GM12878 (cell line): Measurements from ENCODE around the gene ST13. TPM values are rescaled to one million over a fixed set of nuclear protein-coding genes. Genes with fewer than 3 reads are reported as not detected.

Source experiments
- ATF3 ChIP-seq: IDR thresholded peaks from 2 replicates; pipeline ENCODE4 v1.6.1; 2011; ENCODE audit warnings: low read depth, mild to moderate bottlenecking, low read length, moderate library complexity, borderline replicate concordance; ENCODE audit errors: extremely low read depth
- BCL3 ChIP-seq: IDR thresholded peaks from 2 replicates; pipeline ENCODE4 v1.6.1; 2011; ENCODE audit warnings: borderline replicate concordance, low read depth, mild to moderate bottlenecking, moderate library complexity, low read length; ENCODE audit not compliant: insufficient read depth, poor library complexity, severe bottlenecking
- DPF2 ChIP-seq: fragments of 450-650 bp; IDR thresholded peaks from 2 replicates; pipeline ENCODE4 v1.6.1; 2017; ENCODE audit warnings: mild to moderate bottlenecking
- EGR1 ChIP-seq, 2 experiments: IDR thresholded peaks; 1 replicate in 1 of 2; 2 replicates in 1 of 2; pipeline ENCODE4 v1.6.1; 2011 to 2012; ENCODE audit warnings: low read depth in 2 of 2, low read length in 2 of 2, borderline replicate concordance in 1 of 2, mild to moderate bottlenecking in 1 of 2, moderate library complexity in 1 of 2
- ELK1 ChIP-seq: IDR thresholded peaks from 2 replicates; pipeline ENCODE4 v1.6.1; 2012; ENCODE audit warnings: low read depth, low read length, improper control_type of control experiment
- ESRRA ChIP-seq: IDR thresholded peaks from 2 replicates; pipeline ENCODE4 v1.6.1; 2012; ENCODE audit warnings: mild to moderate bottlenecking, low read length, improper control_type of control experiment
- IKZF1 ChIP-seq: fragments of 450-650 bp; conservative IDR thresholded peaks from 2 replicates; pipeline ENCODE4 v1.6.1; 2017; ENCODE audit warnings: antibody characterized with exemption, mild to moderate bottlenecking
- KAT2A ChIP-seq: conservative IDR thresholded peaks from 2 replicates; pipeline ENCODE4 v1.6.1; 2011; ENCODE audit warnings: low read depth, low read length; ENCODE audit not compliant: control insufficient read depth
- MLLT1 ChIP-seq: fragments of 450-650 bp; IDR thresholded peaks from 2 replicates; pipeline ENCODE4 v1.6.1; 2016; ENCODE audit warnings: mild to moderate bottlenecking
- NBN ChIP-seq: fragments of 450-650 bp; IDR thresholded peaks from 2 replicates; pipeline ENCODE4 v1.6.1; 2016
- NFXL1 ChIP-seq: fragments of 450-650 bp; IDR thresholded peaks from 2 replicates; pipeline ENCODE4 v1.6.1; 2017; ENCODE audit warnings: antibody characterized with exemption, mild to moderate bottlenecking, borderline replicate concordance
- PAX5 ChIP-seq: IDR thresholded peaks from 2 replicates; pipeline ENCODE4 v1.6.1; 2011; ENCODE audit warnings: low read depth, low read length, borderline replicate concordance
- PAX8 ChIP-seq: fragments of 450-650 bp; IDR thresholded peaks from 2 replicates; pipeline ENCODE4 v1.6.1; 2017; ENCODE audit warnings: mild to moderate bottlenecking, moderate library complexity
- POLR2A ChIP-seq: IDR thresholded peaks from 2 replicates; pipeline ENCODE4 v1.6.1; 2011; ENCODE audit warnings: low read depth, mild to moderate bottlenecking, low read length
- POU2F2 ChIP-seq: IDR thresholded peaks from 3 replicates; pipeline ENCODE4 v1.6.1; 2011; ENCODE audit warnings: low read depth, mild to moderate bottlenecking, low read length, borderline replicate concordance
- RELA ChIP-seq: fragments of 450-650 bp; IDR thresholded peaks from 2 replicates; pipeline ENCODE4 v1.8.0; 2014; ENCODE audit warnings: borderline replicate concordance; ENCODE audit not compliant: partially characterized antibody
- SMARCA5 ChIP-seq: fragments of 450-650 bp; IDR thresholded peaks from 2 replicates; pipeline ENCODE4 v1.6.1; 2017; ENCODE audit warnings: mild to moderate bottlenecking
- TCF7 ChIP-seq: IDR thresholded peaks from 2 replicates; pipeline ENCODE4 v1.6.1; 2014; ENCODE audit warnings: antibody characterized with exemption, borderline replicate concordance
- WRNIP1 ChIP-seq: IDR thresholded peaks from 2 replicates; pipeline ENCODE4 v1.6.1; 2011; ENCODE audit warnings: low read depth, low read length, improper control_type of control experiment, borderline replicate concordance
- ZBTB33 ChIP-seq: fragments of 450-650 bp; IDR thresholded peaks from 2 replicates; pipeline ENCODE4 v1.6.1; 2017; ENCODE audit warnings: mild to moderate bottlenecking
- polyA plus RNA-seq, 11 experiments: library from polyadenylated mRNA; depleted of rRNA in 4 of 11; unstranded in 6 of 11; stranded (reverse) in 5 of 11; fragments of >200 nt; fragmentation: Nextera tagmentation in 4 of 11; fragmentation: Illumina TruSeq in 1 of 11; extraction: Ambion mirVana in 4 of 11; extraction: Trizol in 1 of 11; gene quantifications; 1 replicate in 1 of 11; 2 replicates in 10 of 11; pipeline versions ENCODE4 v1.2.1 to v1.2.3, GENCODE V29; 2011 to 2016; ENCODE audit warnings: inconsistent platforms in 2 of 11, missing spikeins in 2 of 11, low read depth in 1 of 11
- total RNA-seq, 4 experiments: library from RNA; depleted of rRNA in 3 of 4; stranded (reverse); fragments of >200 nt in 3 of 4; fragmentation: Illumina TruSeq in 1 of 4; extraction: Trizol in 1 of 4; gene quantifications; 2 replicates each; pipeline versions ENCODE4 v1.2.1 to v1.2.3, GENCODE V29; 2013 to 2021

Gene ST13
- total and polyA plus RNA-seq, 10 of the 15 experiments (the other 5 are each of a cell fraction or from before 2014, with no cell fraction given), result 52.5 to 286 (median 181) TPM

- TF ChIP-seq ELK1 (peak; percentile 26; the same call in 1 of the 2 replicates), TCF7 (no peak), POLR2A (peak; percentile 79), BCL3 (no peak), IKZF1 (peak; percentile 61; the same call in 1 of the 2 replicates), KAT2A (no peak), EGR1 (IDR thresholded peaks at IDR 0.05; ENCODE audit: borderline replicate concordance in 1 of 2, low read depth in 2 of 2, low read length in 2 of 2) (0 out of 3 replicates have a peak, but pooled peaks of 1 of the 2 experiments have one; percentile 17), DPF2 (peak; percentile 47; the same call in 1 of the 2 replicates), POU2F2 (no peak), RELA (peak; percentile 16), NFXL1 (no peak), MLLT1 (0 out of 2 replicates have a peak, but pooled peaks have one; percentile 62), NBN (peak; percentile 100), WRNIP1 (0 out of 2 replicates have a peak, but pooled peaks have one; percentile 93), ZBTB33 (no peak), SMARCA5 (peak; percentile 46; the same call in 1 of the 2 replicates), PAX5 (no peak), ATF3 (peak; percentile 74; the same call in 1 of the 2 replicates), ESRRA (no peak; the same call in 1 of the 2 replicates), PAX8 (no peak)
Observed at GRCh38 chr22:40856513-40857308, at the start of gene ST13, which contains the start of gene XPNPEP3 (continued).
